Esophagus squamous epithelium (tissue), 4 donors: ENCODE measurements around the gene FAM156B.
"Not testable (repeated sequence)": the region's sequence is repeated elsewhere in the genome, so short reads cannot be mapped to it uniquely, and the experiment has no call there.

Experiments used
- CTCF ChIP-seq, 6 experiments: fragments of 450-650 bp in 4 of 6; fragments of 200-600 bp in 2 of 6; sonication (generic) in 2 of 6; IDR thresholded peaks; one replicate each; pipeline ENCODE4 v1.5.1; 2016 to 2019; ENCODE audit warnings: antibody characterized with exemption in 6 of 6, mild to moderate bottlenecking in 4 of 6, moderate library complexity in 4 of 6
- POLR2A ChIP-seq, 4 donors: fragments of 450-650 bp; IDR thresholded peaks; one replicate each; pipeline ENCODE4 v1.6.1; 2017; ENCODE audit warnings: antibody characterized with exemption in 4 of 4, mild to moderate bottlenecking in 4 of 4, moderate library complexity in 3 of 4

- not testable (repeated sequence) for TF ChIP-seq CTCF, POLR2A (IDR thresholded peaks at IDR 0.05)
These were observed 10.8 kb downstream of the FAM156B start for GRCh38 chrX:52907900-52908299.
